GM12872 (cell line): Measurements from ENCODE around the gene PITRM1.

Source experiments
- CTCF ChIP-seq: IDR thresholded peaks from 3 replicates; pipeline ENCODE4 v1.5.1; 2011; ENCODE audit warnings: low read depth, mild to moderate bottlenecking, low read length, moderate library complexity; ENCODE audit not compliant: insufficient read depth

The PITRM1 gene

GRCh38 chr10:3172446-3173170 lies at the start of gene PITRM1:
Gene PITRM1, minus strand, starts transcription at chr10:3172782. Its CDS starts 10 bp downstream, at chr10:3172772.
- no peak for TF ChIP-seq CTCF

GRCh38 chr10:3222068-3222467 lies 49.5 kb upstream of the PITRM1 start:
- peak; percentile 26; the same call in 1 of the 3 replicates for TF ChIP-seq CTCF

- no peak for TF ChIP-seq CTCF
Observed at GRCh38 chr10:3220853-3221252, 48.3 kb upstream of the PITRM1 start.

DNA sequence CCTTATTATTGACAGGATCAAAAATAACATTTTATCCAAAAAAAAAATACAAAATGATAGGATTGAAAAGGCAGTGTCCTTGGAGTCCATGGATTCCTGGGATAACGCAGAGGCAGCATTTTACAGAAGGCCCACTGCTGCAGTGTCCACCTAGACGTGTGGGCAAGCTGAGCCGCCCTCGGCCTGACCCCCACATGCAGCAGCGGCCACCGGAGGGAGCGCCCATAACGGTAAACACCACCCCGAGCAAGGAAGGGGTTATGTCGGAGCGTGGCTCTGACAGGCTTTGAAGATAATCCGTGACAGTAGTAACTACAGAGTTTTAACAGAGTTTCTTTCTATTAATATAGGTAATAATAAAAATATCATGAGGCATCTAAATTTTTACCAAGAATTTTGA lies 45.3 kb upstream of the PITRM1 start:
- no peak for TF ChIP-seq CTCF

DNA sequence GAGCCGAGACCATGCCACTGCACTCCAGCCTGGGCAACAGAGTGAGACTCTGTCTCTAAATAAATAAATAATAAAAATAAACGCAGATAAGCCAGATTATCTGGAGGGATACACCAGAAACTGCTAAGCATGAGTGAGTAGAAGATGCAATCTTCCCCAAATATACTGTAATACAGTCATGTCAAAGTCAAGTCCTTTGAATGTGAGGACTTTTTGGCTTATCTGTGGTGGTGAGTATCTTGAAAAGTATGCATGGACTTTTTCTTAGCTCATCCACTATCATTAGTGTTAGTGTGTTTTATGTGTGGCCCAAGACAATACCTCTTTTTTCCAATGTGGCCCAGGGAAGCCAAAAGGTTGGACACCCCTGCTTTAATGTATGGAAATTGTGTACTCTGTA lies 44.7 kb upstream of the PITRM1 start:
- no peak for TF ChIP-seq CTCF

GRCh38 chr10:3215153-3215775 lies 42.7 kb upstream of the PITRM1 start:
- no peak for TF ChIP-seq CTCF

- no peak for TF ChIP-seq CTCF
Observed at GRCh38 chr10:3213758-3214515, 41.4 kb upstream of the PITRM1 start.
